HG02938 (cell line): ENCODE results near the gene CBL.

ENCODE experiments used
- ATAC-seq: cut with Tn5 transposase; IDR thresholded peaks from one replicate; pipeline ENCODE4 v1.9.1; 2021; ENCODE audit warnings: mild to moderate bottlenecking, moderate library complexity; ENCODE audit not compliant: unreplicated experiment

CBL gene

DNA sequence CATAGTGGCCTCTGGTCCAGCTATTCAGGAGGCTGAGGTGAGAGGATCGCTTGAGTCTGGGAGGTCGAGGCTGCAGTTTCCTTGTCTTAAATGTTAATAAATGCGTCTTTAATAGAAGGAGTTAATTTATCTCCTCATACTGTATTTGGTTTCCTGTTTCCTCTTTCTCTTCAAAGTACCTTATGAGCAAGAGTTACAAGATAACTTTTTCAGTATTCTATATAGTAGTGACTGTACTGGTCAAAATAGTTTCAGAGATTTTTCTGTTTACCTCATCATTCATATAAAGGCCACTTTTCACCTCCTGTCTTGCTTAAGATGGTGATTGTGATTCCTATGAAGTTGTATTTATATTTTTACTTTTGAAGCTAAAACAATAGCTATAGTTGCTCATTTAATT lies 59.9 kb downstream of the CBL start:
- no peak for ATAC-seq

DNA sequence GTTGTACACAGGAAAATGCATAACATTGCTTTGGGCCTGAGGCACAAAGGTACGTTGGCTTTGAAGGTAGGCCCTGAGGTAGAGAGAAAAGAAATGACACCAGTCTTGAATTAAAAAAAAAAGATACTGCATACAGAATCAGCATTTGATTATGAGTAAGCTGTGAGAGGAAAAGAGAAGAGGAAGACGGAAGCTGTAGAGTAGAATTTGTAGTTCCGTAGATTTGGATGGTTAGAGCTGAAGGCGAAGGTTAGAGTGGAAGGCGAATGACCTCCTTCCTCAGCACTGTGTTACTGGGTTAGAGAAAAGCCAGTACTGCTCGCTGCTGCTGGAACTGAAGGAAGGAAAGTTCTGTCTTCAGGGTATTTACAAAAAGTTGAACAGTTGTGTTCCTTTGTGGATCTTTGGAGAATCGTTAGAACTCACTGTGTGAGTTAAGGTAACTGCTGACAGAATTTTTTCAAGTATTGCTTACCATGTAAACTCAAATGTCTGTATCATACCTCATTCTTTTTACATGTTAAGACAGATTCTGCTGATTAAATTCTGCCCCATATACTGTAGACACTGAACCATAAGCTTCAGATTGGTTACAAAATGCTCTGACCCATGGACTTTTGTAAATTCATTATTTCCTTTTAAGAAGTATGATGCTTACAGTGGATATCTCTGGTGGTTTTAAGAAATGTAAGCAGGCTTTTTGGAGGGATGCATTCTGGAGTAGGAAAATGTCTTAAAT lies 60.5 kb downstream of the CBL start:
- no peak for ATAC-seq

DNA sequence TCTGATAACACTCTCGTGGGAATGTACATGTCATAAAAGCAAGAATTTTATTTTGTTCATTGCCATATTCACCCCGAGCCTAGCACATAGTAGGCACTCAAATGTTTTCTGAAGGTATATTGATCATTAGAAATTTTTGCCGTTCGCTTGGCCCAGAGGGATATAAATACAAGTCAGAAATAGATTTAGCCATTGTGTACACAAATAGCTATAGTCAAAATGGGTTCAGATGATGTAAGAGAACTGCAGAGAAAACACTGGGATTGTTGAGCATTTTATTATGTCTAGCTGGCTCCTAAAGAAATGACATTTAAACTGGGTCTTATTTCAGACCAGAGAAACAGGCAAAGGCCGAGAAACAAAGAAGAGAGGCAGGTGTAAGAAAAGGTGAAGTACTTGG lies 61.5 kb downstream of the CBL start:
- ATAC-seq, result no peak

DNA sequence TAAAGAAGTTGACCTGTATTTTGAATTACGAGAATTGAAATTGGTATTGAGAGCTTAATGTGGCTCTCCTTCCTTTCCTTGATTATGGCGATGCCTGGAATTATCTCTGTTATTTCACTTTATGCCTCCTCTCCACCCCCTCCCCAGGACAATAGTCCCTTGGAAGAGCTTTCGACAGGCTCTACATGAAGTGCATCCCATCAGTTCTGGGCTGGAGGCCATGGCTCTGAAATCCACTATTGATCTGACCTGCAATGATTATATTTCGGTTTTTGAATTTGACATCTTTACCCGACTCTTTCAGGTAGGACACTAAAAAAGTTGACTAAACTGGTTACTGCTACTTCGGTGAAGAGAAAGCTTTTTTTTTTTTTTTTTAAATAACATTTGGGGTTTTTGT lies 67.6 kb downstream of the CBL start:
- ATAC-seq, result no peak

DNA sequence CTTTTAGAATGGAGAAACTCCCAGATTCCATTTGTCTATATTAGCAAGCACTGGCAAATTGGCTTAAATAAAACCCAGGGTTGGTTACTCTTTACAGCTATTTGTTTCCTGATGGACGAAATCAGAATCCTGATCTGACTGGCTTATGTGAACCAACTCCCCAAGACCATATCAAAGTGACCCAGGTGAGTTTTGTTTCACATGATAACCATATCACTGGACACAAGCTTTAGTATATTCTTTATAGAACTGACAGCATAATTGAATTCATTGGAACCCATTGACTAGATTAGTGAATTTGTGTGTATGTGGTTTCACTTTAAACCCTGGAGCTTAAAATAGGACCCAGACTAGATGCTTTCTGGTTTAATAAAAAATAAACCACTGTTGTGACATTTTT lies 71.5 kb downstream of the CBL start:
- no peak for ATAC-seq

DNA sequence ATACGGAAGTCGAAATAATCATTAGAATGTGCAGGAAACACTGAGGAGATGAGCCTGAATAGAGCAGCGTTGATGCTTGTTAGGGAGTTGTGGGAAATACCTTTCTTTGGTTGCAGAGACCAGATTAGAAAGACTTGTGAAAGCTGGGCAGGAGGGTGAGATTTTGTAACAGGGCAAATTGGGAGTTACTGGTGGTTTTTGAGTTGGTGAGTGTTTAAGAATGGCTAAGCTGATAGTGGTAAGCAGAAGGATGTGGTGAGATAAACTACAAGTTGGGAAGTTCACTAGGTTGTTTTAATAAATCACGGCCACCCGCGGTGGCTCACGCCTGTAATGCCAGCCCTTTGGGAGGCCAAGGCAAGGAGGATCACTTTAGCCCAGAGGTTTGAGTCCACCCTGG lies 76.4 kb downstream of the CBL start:
- ATAC-seq, result no peak

DNA sequence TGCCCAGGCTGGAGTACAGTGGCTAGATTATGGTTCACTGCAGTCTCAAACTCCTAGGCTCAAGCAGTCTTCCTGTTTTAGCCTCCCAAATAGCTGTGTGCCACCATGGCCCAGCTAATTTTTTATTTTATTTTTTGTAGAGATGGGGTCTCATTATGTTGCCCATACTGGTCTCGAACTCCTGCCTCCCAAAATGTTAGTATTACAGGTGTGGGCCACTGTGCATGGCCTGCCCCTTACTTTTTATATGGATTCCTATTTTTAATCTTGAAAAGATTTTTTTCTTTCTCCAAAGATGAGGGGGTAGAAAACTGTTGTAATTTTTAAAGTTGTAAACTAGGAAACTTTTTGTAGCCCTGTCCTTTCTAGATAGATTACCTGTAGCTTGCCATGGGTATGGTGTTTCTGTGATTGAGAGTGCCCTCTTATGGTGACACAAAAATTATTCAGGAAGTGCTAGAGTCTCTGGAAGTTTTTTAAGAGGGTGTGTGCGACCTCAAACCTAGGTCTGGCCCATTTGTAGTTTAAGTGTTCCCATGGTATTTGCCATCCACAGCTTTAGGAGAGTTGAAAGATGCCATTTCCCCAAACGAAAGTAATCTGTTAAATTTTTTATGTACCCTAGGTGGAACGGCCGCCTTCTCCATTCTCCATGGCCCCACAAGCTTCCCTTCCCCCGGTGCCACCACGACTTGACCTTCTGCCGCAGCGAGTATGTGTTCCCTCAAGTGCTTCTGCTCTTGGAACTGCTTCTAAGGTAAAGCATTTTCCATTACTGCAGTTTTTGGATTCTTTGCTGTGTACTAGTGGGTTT lies 78.4 kb downstream of the CBL start:
- ATAC-seq, result no peak

DNA sequence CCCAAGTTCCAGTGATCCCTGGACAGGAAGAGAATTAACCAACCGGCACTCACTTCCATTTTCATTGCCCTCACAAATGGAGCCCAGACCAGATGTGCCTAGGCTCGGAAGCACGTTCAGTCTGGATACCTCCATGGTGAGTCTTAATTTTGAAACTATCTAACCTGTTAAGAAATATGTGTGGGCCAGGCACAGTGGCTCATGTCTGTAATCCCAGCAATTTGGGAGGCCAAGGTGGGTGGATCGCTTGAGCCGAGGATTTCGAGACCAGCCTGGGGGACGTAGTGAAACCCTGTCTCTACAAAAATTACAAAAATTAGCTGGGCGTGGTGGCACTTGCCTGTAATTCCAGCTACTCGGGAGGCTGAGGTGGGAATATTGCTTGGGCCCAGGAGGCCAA lies 79.3 kb downstream of the CBL start:
- no peak for ATAC-seq

DNA sequence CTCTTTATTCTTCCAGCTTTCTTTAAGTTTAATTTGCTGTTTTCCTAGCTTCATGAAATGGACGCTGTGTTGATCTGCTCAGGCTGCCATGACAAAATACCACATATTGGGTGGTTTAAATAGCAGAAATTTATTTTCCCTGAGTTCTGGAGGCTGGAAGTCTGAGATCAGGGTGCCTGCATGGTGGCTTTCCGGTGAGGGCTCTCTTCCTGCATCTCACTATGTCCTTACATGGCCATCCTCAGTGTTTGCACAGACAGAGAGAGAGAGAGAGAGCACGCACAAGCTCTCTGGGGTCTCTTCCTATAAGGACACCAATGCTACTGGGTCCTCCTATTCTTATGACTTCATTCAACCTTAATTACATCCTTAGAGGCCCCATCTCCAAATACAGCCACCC lies 82.1 kb downstream of the CBL start:
- ATAC-seq, result no peak

DNA sequence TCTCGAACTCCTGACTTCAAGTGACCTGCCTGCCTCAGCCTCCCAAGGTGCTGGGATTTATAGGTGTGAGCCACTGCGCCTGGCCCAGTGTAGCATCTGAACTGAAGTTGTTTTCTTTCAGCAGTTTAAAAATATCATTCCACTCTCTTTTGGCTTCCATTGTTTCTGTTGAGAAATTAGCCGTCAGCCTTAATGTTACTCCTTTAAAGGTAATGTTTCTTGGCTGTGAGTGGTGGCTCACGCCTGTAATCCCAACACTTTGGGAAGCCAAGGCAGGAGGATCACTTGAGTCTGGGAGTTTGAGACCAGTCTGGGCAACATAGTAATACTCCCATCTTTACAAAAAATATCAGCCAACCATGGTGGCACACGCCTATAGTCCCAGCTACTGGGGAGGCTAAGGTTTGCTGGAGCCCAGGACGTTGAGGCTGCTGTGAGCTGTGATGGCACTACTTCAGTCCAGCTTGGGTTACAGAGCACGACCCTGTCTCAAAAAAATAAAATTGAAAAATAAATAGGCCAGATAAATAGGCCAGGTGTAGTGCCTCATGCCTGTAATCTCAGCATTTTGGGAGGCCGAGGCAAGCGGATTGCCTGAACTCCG lies 84.9 kb downstream of the CBL start:
- ATAC-seq, result no peak

DNA sequence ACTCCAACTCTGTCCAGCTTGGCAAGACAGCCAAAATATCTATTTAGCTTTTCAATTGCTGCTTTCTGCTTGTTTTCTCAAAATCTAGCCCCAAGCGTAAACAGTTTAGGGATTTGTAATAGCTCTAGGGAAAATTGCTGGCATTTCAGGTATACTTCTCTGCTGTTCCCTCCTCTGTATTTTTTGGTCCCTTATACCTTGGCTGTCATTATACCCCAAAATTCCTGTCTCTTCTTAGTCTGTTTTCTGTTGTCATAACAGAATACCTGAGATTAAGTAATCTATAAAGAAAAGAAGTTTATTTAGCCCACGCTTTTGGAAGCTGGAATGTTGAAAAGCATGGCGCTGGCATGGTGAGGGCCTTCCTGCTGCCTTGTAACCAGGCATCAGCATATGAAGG lies 87.3 kb downstream of the CBL start:
- no peak for ATAC-seq

DNA sequence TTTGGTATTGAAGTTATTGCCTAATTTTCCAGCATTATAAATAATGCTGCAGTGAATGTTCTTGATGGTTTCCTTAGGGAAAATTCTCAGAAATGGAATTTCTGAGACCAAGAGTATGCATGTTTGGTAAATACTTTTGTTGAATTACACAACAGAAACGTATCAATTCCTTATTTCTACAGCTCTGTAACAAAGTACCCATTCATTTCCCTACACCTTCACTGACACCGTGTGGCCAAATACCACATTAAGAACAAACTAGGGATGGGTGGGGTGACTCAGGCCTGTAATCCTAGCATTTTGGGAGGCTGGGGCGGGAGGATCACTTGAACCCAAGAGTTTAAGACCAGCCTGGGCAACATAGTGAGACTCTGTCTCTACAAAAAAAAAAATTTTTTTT lies 89.0 kb downstream of the CBL start:
- ATAC-seq, result no peak

DNA sequence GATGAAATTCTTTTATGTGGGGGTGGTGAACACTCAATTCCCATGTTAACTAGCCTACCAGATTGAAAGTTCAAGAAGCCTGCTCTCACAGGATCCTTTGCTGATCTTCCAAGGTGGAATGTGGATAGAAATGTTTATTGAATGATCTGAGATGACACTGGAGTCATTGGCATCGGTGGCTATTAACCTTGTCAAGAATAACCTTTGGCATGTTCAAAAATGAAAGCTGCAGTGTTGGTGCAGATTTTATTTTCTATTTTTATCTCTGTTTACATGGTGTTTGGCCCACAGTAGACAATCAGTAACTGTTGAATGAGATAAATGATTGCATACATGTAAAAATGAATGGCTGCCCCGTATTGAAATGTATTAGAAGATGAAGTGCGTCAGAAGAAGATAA lies 91.8 kb downstream of the CBL start:
- ATAC-seq, result no peak

DNA sequence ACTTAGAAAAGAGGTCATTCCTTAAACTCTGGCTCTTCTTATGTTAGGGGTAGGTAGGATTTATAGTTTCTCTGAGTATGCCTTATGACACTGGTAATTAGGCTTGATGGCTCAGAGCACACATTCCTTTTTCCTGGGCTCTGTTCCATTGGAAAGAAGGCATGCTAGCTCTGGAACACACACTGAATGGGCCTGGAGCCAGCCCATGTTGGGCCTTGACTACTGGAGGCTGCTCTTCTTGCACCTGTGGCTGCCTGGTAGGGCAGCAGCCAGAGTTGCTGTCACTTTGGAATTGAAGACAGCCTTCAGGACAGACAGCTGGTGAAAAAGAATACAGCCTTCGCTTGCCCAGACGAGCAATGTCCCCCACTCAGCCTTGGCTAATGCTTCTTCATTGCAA lies 92.6 kb downstream of the CBL start:
- no peak for ATAC-seq

DNA sequence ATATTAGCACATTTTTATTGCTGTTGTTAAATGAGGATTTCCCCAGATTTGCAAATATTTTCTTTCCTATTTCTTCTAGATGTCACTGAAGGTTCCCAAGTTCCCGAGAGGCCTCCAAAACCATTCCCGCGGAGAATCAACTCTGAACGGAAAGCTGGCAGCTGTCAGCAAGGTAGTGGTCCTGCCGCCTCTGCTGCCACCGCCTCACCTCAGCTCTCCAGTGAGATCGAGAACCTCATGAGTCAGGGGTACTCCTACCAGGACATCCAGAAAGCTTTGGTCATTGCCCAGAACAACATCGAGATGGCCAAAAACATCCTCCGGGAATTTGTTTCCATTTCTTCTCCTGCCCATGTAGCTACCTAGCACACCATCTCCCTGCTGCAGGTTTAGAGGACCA lies 93.3 kb downstream of the CBL start:
- no peak for ATAC-seq

DNA sequence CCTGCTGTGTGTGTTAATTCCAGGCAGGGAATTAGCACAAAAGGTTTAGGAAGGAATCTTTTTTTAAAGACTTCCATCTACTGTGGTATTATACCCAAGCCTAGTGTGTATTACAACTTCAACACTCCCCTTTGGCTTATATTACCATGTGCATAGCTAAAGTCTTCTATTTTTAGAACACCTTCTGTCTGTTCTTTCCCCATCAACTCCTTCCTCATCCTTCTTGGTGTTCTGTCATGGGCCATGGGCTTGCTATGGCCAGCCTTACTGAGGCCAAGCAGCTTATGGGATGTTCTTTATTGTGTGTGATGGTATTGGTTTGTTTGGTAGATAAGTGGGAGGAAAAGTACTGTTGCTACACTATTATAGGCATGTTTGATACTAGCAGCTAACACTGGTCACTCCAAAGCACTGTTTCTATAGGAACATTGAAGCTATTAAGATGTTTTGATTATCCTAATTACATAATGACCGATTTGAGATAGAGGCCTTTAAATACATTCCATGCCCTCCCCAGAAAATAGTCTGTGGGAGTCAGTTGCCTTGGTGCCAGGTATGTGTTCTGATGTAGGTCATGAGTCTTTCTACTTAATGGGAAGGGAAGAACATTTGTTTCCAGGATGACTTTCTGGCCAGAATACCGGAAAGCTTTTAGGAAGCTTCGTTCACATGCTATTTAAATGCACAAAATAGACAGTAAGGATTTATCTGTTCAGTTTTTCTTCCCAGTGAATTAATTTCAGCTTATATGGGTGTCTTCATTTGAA lies 94.2 kb downstream of the CBL start:
- ATAC-seq, result no peak

DNA sequence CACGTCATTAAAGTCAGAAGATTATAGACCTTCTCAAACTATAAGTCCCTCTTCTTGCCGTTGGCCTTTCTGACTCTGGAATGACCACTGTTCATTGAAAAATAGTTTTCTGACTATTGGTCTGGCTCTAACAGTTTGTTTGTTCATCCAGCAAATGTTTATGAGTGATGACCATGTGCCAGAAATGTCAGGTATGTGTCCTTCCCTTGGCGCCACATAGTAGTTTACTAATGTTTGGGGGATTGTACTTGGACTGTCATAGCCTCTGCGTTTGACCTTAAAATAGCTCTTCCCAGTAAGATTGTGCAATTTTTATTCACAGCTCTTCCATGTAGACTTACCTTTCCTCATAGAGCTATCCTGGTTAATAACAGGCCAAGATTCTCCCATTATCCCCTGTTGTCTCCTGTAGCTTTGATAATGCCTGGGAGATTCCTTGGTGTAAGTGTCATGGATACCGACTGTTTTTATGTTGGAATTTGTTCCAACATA lies 97.1 kb downstream of the CBL start:
- no peak for ATAC-seq

DNA sequence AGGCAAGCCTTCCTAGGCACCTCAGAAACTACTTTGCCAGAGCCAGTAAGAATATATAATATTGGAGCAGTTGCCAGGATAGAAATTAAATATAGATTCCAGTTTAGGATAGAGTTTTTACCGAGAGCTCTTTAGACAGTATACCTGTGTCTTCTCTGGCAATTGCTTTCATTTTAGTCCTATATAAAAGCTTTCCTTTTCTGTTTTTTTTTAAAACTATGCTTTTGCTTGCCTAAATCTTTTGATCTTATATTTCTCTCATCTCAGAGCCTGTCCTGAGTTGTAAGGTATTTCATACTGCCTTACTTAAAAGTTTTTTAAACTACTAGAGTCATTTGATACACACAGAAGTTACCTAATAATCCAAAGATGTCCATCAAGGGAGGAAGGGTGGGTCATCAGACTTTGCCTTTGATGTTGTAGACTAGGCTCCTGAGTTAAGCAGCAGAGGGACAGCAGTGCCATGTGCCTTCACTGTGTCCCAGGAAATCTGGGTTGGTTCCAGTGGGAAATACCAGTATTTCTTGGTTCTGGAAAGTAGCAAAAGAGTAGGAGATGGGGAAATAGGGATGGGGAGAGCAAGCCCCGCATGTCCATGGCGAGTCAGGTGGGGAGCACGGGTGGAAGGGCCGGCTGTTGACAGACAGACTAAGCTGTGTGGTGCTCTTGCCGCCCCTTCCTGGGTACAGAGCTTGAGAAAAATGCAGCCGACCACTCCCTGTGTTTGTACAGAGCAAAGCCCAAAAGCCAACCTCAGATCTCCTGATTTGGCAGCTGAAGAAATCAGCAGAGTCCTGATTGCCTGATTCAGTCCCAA lies 99.6 kb downstream of the CBL start:
- ATAC-seq, result no peak

DNA sequence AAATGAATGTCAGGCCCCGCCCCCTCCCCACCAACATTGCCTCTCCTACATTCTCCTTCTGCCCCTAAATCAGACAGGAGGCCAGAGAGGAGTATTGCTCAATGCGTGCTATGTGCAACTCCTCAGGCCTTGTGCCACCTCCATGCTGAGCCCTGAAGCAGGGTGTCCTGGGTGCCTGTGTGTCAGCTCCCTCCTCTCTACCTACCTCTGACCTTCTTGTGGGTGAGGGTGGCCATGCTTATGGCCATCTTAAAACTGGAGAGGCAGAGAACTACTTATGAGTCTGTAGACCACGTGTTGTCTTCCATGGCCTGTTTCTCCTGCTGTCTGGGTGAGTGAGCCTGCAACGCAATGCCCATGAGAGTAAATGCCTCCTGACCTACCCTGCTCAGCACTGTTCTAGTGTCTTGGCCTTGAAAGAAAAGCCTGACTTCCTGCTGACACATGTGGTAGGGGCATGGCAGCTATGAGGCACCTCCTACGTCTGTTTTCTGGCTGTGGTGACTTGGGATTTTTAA lies 100.3 kb downstream of the CBL start:
- no peak for ATAC-seq

DNA sequence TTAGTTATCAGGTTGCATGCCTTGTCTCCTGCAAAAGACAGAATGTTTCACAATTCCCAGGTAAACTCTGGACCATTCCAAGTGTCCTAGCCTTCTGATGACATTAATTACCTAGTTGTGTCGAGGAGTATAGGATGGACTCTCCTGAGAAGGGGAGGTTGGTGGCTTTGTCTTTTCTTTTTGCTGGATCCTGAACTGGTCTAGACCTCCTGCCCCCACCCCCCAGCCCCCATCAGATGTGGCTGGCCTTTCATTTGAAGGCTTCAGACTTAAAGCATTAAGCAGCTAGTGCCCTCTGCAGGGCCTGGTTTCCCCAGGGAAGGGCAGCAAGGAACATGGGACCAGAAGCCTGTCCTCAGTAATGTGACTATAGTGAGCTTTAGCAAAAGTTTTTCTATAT lies 101.1 kb downstream of the CBL start:
- no peak for ATAC-seq
